Activated CD8-positive, alpha-beta memory T cell treated with anti-CD3 and anti-CD28 coated beads, Interleukin-2, amount 50 U/mL, for 24 hours (primary cell): ENCODE data around the gene ATP12A.

Source experiments
- DNase-seq: peaks from one replicate; pipeline ENCODE4 v3.0.0-alpha.2; 2020; ENCODE audit errors: extremely low read depth

Gene ATP12A

GRCh38 chr13:24663089-24663395 is 17.2 kb upstream of the ATP12A start:
- no peak for DNase-seq

GRCh38 chr13:24663586-24663985 is 16.6 kb upstream of the ATP12A start:
- DNase-seq, result no peak

- DNase-seq, result no peak
These were observed 15.3 kb upstream of the ATP12A start for GRCh38 chr13:24664726-24665409.

DNA sequence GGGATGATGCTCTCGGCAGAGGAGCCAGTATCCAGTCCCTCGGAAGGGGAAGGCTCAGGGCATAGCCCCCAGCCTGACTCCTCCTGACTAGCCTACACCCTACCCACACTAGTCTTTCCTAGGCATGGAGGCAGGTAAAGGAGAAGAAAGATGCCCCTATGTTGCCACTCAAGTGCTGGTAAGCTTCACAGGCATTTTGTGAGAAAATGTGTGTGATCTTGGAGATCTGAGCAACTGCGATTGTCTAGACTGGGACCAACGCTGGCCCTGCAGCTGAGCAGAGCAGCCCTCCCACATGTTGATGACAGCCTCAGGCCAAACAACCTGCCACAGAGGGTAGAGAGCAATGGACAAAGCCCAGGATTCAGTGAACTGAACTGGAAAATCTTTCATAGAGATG is 11.7 kb upstream of the ATP12A start:
- DNase-seq, result no peak

GRCh38 chr13:24668955-24669582 is 11.1 kb upstream of the ATP12A start:
- no peak for DNase-seq

DNA sequence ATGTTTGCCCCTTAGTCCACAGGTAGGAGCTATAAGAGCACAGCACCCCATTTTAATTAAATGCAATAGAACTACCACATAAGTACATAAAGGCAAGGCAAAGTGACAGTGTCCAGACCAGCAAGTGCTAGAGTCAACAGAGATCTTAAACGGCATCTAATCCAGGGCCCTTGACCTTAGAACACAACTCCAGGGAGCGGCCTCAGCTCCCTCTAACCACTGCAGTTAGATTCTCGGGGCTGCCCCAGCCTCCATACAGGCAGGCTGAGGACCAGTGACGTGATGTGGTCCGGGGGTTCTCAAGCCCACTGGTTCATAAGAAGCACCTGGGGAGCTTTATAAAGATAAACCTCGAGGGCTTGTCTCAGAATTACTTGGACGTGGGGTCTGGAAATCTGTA is 10.0 kb upstream of the ATP12A start:
- no peak for DNase-seq

- no peak for DNase-seq
These were observed 9.2 kb upstream of the ATP12A start for GRCh38 chr13:24670961-24671381.

DNA sequence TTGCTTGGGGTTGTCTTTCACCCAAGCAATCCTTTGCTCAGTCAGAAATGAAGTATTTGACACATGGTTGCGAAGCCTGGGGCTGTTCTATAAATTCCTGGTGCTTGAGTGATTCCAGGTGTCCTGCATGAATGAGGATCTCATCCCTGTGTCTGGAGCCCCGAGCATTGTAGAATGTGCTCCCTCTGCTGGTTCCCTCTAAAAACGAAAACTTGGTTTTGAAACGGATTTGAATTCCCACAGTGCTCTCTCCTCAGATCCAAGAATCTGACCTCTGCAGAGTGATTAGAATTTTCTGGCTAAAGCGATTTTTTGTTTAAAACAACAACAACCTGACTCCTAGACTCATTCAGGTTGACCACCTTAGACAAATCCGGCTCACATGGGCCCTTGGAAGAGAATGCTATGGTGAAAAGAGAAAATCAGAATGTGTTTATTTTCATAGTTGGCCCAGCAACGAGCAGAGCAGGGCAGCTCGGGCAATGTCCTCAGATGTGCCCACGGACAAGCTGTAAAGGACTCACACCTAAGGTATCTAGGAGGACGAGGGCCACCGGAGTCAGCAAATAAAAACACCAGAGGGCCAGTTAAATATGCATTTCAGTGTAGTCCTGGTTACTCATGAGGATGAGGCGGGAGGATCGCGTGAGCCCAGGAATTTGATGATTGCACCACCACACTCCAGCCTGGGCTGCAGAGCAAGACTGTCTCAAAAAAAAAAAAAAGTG is 8.7 kb upstream of the ATP12A start:
- no peak for DNase-seq

DNA sequence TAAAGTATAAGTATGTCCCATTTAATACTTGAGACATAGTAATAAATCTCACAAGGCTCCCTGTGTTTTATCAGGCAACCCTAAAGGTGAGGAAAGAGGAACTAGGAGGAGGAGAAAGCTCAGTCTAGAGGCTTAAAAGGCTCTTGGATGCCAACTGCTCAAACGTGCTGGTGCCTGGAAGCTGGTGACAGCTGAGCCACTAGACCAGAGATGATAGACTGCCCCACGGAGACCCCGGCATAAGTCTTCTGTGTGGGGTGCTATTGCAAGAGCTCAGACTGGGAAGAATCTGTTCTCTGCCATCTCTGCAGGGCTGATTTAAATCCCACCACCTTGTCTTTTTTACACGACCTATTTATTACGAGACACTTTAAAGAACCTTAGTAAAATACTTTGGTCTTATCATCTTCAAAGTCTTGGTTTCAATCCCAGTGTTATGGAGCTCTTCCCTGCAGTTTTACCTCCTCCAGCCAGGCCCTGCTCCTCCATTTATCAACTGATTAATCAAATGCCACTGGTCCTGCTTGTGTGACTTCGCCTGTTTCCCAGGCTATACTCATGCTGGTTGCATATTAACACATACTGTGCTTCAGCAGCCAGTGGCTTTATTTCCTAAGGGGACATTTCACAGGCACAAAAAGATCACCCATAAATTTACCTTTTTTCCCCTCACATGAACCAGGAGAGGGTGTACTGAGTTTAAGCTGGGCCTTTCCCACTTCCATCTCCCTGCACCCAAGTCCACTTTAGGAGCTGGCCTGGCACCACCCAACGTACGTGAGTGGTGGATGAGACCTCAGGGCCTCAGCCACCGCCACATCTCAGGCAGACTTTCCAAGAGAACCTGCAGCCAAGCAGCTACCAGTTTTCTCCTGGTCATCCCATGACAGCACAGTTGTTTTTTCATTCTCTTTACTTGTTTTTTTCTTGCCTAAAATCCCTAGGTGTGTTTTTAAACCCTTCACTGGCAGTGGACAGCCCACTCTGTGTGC is 7.8 kb upstream of the ATP12A start:
- DNase-seq, result no peak

DNA sequence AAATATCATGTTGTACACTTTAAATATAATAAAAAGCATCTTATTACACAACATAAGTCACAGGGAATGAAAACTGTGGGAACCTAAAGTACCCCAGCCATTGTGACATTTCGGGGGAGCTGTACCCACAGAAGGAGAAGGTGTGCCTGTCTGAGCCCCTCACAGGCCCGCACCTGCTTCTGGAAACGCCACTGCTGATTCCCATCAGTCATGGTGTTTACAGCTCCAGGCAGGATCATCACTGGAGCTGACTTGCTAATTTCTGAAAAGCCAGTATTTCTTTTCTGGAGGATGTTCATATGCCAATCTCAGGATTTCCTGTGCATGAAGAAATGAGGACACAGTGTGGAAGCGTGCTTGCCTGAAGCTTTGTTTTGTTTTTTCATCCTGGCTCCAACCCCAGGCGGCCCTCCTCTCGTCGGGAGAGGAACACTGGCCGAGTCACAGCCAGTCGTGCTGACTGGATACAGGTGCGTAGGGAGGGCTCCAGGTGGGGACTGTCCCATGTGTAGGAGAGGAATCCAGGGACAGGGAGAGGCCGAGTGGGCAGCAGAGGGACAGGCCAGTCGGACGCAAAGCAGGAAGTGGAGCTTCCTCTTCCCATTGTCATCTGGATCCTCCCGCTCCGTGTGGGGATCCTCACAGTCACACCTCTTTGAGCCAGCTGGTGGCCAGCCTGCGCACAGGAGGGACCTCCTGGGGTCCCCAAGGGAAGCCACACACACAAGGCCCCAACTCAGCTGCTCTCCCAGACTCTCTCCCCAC is 4.2 kb upstream of the ATP12A start:
- DNase-seq, result no peak

- DNase-seq, result no peak
These were observed 2.1 kb upstream of the ATP12A start for GRCh38 chr13:24678151-24678550.

GRCh38 chr13:24679686-24680085 is 522 bp upstream of the ATP12A start:
- DNase-seq, result no peak

DNA sequence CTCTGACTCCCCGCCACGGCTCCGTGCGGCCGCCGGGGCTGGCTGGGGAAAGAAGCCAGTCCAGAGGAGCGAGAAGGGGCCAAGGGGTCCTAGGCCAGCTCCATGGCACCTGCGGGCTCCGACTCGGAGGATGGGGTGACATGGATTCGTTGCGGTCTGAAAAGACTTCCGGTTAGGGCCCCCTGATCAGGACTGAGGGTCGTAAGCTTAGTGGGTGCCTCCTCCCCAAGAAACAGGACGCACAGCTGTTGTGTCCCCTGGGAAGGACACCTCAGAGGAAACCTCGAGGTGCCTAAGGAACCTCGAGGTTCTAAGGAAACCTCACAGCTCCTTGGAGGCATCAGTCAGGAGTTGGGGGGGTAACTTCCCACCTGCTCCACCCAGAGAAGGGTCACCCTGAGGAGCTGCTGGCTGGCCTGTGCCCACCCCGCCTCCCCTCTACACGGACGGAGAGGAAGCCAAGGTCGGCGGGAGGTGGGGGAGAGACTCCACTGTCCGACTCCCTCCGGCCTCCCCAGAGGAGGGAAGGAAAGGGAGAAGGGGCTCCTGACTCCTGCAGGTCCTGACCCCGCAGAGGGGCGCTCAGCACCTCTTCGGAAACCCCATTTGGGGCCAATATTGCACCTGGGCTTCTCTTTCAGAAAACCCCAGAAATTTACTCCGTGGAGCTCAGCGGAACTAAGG is 855 bp downstream of the ATP12A start:
- no peak for DNase-seq

- no peak for DNase-seq
These were observed 1.7 kb downstream of the ATP12A start for GRCh38 chr13:24681930-24682329.

GRCh38 chr13:24682353-24682752 is 2.1 kb downstream of the ATP12A start:
- no peak for DNase-seq

DNA sequence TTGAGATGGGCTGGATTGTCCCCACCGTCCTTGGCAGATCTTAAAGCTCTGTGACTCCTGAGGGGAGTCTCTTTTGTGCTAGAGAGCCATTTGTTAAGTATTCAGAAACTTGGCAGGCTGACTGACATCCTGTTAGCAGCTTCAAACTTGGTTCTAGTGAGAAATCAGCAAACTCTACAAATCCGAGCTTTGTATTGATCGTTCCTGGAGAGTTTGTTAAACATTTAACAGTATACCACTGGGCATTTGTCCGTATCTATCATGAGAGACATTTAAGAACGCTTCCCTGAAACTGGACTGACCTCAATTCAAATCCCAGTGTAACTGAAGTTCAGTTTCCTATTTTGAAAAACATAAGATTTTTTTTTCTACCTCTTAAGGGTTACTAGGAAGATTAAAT is 3.1 kb downstream of the ATP12A start:
- DNase-seq, result no peak

DNA sequence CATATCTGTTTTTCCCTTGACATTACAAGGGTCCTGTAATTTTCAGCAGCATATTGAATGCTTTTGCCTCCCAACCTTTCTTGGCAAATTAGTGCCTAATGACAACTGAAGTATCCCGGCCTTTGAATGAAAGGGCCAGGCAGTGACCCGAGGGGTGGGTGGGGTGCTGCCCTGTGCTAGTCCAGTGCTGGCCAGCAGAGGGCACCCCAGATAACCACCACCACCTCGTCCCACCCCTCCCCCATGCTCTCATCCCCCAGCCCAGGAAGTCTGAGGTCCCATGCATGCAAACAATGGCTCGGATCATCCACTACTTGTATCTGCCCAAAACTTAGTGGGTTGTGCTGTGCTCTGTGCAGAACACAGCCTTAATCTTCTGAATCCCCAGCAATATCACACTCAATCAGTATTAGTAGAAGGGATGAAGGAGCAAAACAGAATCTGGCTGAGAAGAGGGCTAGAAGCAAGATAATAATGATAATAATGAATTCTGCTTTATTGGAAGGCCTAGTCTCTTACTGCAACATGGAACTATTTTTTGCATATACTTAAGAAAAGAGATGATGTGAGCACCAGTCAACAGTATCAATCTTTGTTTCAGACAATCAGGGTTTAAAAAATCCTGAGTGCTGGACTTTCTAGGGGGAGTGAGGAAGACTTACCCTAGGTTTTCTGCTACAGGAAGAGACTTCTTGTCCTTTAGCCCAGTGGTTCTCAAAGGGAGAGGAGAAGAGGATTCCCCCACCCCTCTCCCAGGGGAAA is 3.8 kb downstream of the ATP12A start:
- DNase-seq, result no peak

GRCh38 chr13:24684600-24684998 is 4.4 kb downstream of the ATP12A start:
- DNase-seq, result no peak

- no peak for DNase-seq
These were observed 5.1 kb downstream of the ATP12A start for GRCh38 chr13:24685314-24685713.

- no peak for DNase-seq
These were observed 7.4 kb downstream of the ATP12A start for GRCh38 chr13:24687611-24688010.
